Panc1 (cell line): ENCODE data around the gene PLCB1. TPM values are rescaled to one million over a fixed set of nuclear protein-coding genes. Genes with fewer than 3 reads are reported as not detected.

ENCODE experiments used
- ATAC-seq: fragments of 200-7000 bp; cut with Tn5 transposase; 2 replicates; pipeline ENCODE4 v1.9.1; 2020; ENCODE audit warnings: mild to moderate bottlenecking, moderate library complexity
- BruUV-seq: library from RNA; stranded (reverse); fragments of 400-500 nt; replicated peaks from 2 replicates; lab custom pipeline; 2021; lab: Mats Ljungman, UMichigan
- CTCF ChIA-PET: fragments of 300-600 bp; sonication (Branson Sonifier 250); formaldehyde crosslinking; loops from one replicate; lab custom pipeline; 2022; ENCODE audit warnings: antibody characterized with exemption; lab: Charles Lee
- POLR2A ChIA-PET: fragments of 300-600 bp; sonication (Branson Sonifier 250); formaldehyde crosslinking; loops from one replicate; lab custom pipeline; 2022; ENCODE audit warnings: antibody characterized with exemption; lab: Charles Lee
- DNase-seq: peaks from one replicate; pipeline ENCODE4 v3.0.0-alpha.2; 2010; ENCODE audit warnings: low read depth, low spot score
- H3K27ac ChIP-seq: 2 replicates; pipeline ENCODE4 v1.5.1; 2011; ENCODE audit warnings: mild to moderate bottlenecking, low read length, inconsistent platforms
- H3K27me3 ChIP-seq: fragments of 200-500 bp; sonication (Bioruptor generic); 2 replicates; pipeline ENCODE4 v1.6.0; 2014; ENCODE audit warnings: low read length, inconsistent platforms; ENCODE audit not compliant: control insufficient read depth, insufficient read depth
- H3K36me3 ChIP-seq: fragments of 200-500 bp; sonication (Bioruptor generic); 2 replicates; pipeline ENCODE4 v1.5.1; 2014; ENCODE audit warnings: inconsistent platforms, mild to moderate bottlenecking, low read length, moderate library complexity; ENCODE audit not compliant: control insufficient read depth, insufficient read depth
- H3K4me1 ChIP-seq: 2 replicates; pipeline ENCODE4 v1.5.1; 2011; ENCODE audit warnings: inconsistent platforms, mild to moderate bottlenecking, low read length, moderate library complexity; ENCODE audit not compliant: control insufficient read depth, insufficient read depth
- H3K4me3 ChIP-seq, 2 experiments: 2 replicates each; pipeline ENCODE4 v1.5.1; 2011 to 2012; ENCODE audit warnings: low read depth in 2 of 2, low read length in 2 of 2, mild to moderate bottlenecking in 2 of 2, inconsistent platforms in 1 of 2, moderate library complexity in 1 of 2
- H3K9me3 ChIP-seq: fragments of 200-500 bp; sonication (Bioruptor generic); 2 replicates; pipeline ENCODE4 v1.5.1; 2014; ENCODE audit warnings: low read depth, mild to moderate bottlenecking, inconsistent platforms, low read length, moderate library complexity; ENCODE audit not compliant: control insufficient read depth, insufficient read depth
- POLR2AphosphoS5 ChIP-seq: IDR thresholded peaks from 2 replicates; pipeline ENCODE4 v1.6.1; 2012; ENCODE audit warnings: mild to moderate bottlenecking, low read depth, low read length, moderate library complexity
- REST ChIP-seq, 2 experiments: IDR thresholded peaks; 2 replicates each; pipeline ENCODE4 v1.6.1; 2011 to 2012; ENCODE audit warnings: low read depth in 2 of 2, control low read depth in 1 of 2, low read length in 1 of 2, mild to moderate bottlenecking in 1 of 2, moderate library complexity in 1 of 2; ENCODE audit not compliant: insufficient read depth in 1 of 2
- SIN3A ChIP-seq: IDR thresholded peaks from 2 replicates; pipeline ENCODE4 v1.6.1; 2012; ENCODE audit warnings: low read depth, mild to moderate bottlenecking, low read length, moderate library complexity, borderline replicate concordance; ENCODE audit not compliant: insufficient read depth
- TCF7L2 ChIP-seq: IDR thresholded peaks from 2 replicates; pipeline ENCODE4 v1.6.1; 2011; ENCODE audit warnings: mild to moderate bottlenecking, low read depth, low read length, inconsistent platforms
- in situ Hi-C: cut with HindIII; loops from 2 replicates; pipeline ENCODE4 v1.10.0; 2016; ENCODE audit warnings: low sequenced_read_pairs, low pct_unique_long_range_greater_than_20kb
- intact Hi-C: fragments of 100-400 bp; cut with micrococcal nuclease; formaldehyde crosslinking; loops from one replicate; pipeline ENCODE4 v1.10.0; 2022; ENCODE audit not compliant: unreplicated experiment
- total RNA-seq: library from RNA; stranded (reverse); gene quantifications from one replicate; pipeline ENCODE4 v1.2.1, GENCODE V29; 2021; ENCODE audit not compliant: unreplicated experiment
- TF ChIP-seq, protein P1 (sequence below): fragments of 450-650 bp; IDR thresholded peaks from 2 replicates; pipeline ENCODE4 v1.5.1; 2017; ENCODE audit warnings: mild to moderate bottlenecking

PLCB1 gene
- total RNA-seq, 1 experiment from 2014 or later, result 0.59 TPM

GRCh38 chr20:8390500-8390899 lies 258.4 kb downstream of the PLCB1 start:
- H3K4me1 ChIP-seq, result no peaks in the 10 kb centered on the region
- no peak overlapping the region for H3K27ac ChIP-seq
- no peak for TF ChIP-seq POLR2AphosphoS5
- TF ChIP-seq, protein P1, sequence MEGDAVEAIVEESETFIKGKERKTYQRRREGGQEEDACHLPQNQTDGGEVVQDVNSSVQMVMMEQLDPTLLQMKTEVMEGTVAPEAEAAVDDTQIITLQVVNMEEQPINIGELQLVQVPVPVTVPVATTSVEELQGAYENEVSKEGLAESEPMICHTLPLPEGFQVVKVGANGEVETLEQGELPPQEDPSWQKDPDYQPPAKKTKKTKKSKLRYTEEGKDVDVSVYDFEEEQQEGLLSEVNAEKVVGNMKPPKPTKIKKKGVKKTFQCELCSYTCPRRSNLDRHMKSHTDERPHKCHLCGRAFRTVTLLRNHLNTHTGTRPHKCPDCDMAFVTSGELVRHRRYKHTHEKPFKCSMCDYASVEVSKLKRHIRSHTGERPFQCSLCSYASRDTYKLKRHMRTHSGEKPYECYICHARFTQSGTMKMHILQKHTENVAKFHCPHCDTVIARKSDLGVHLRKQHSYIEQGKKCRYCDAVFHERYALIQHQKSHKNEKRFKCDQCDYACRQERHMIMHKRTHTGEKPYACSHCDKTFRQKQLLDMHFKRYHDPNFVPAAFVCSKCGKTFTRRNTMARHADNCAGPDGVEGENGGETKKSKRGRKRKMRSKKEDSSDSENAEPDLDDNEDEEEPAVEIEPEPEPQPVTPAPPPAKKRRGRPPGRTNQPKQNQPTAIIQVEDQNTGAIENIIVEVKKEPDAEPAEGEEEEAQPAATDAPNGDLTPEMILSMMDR, result no peak
- no peak for TF ChIP-seq SIN3A
- no peak for TF ChIP-seq TCF7L2
- no peak for TF ChIP-seq REST (IDR thresholded peaks at IDR 0.05; ENCODE audit: insufficient read depth in 1 of 2, low read depth in 2 of 2, low read length in 1 of 2)
- DNase-seq (no peak), ATAC-seq (no peak)
- no peaks in the 10 kb centered on the region for H3K27me3 ChIP-seq
- no peak overlapping the region for H3K4me3 ChIP-seq
- ChIA-PET POLR2A (no interaction called here), CTCF (no interaction called here)
- no TSS peak for BruUV-seq
- no peaks in the 10 kb centered on the region for H3K36me3 ChIP-seq
- no peaks in the 10 kb centered on the region for H3K9me3 ChIP-seq
- intact Hi-C loops, result loop anchor here (5.0 kb wide), 2 partner anchors 332 to 348 kb away; no protein-coding TSS in a partner anchor
- in situ Hi-C loops, result no loop called here

GRCh38 chr20:8393381-8393780 lies 261.3 kb downstream of the PLCB1 start:
- Histone ChIP-seq H3K27me3 (no peaks in the 10 kb centered on the region), H3K27ac (no peak overlapping the region), H3K4me3 (no peak overlapping the region), H3K9me3 (no peaks in the 10 kb centered on the region), H3K4me1 (no peaks in the 10 kb centered on the region), H3K36me3 (no peaks in the 10 kb centered on the region)
- intact Hi-C loops, result loop anchor here (5.0 kb wide), 2 partner anchors 329 to 351 kb away; no protein-coding TSS in a partner anchor
- in situ Hi-C loops, result no loop called here
- POLR2A ChIA-PET, result no interaction called here
- BruUV-seq, result no TSS peak
- ATAC-seq, result no peak
- TF ChIP-seq POLR2AphosphoS5, result no peak
- no peak for TF ChIP-seq TCF7L2
- TF ChIP-seq SIN3A, result no peak
- TF ChIP-seq, protein P1, result no peak
- no peak for TF ChIP-seq REST (IDR thresholded peaks at IDR 0.05; ENCODE audit: insufficient read depth in 1 of 2, low read depth in 2 of 2, low read length in 1 of 2)
- CTCF ChIA-PET, result no interaction called here
- no peak for DNase-seq
